CD14-positive monocyte (primary cell): ENCODE measurements around the gene SFPQ. TPM values are rescaled to one million over a fixed set of nuclear protein-coding genes. Genes with fewer than 3 reads are reported as not detected.

Experiments
- DNase-seq, 3 donors: peaks; one replicate each; pipeline ENCODE4 v3.0.0-alpha.2; 2011 to 2022
- H2AFZ ChIP-seq: 2 replicates; pipeline ENCODE4 v1.6.0; 2012; ENCODE audit warnings: mild to moderate bottlenecking, low read depth, low read length, inconsistent platforms; ENCODE audit not compliant: insufficient read depth, poor library complexity, severe bottlenecking
- H3K27ac ChIP-seq, 2 donors: 1 replicate in 1 of 2; 2 replicates in 1 of 2; pipeline ENCODE4 v1.5.1; 2012 to 2013; ENCODE audit warnings: low read length in 2 of 2, control low read depth in 1 of 2, inconsistent platforms in 1 of 2, low read depth in 1 of 2, mild to moderate bottlenecking in 1 of 2
- H3K27me3 ChIP-seq, 2 donors: one replicate each; pipeline versions ENCODE4 v1.6.0 to v1.6.1; 2011 to 2013; ENCODE audit warnings: low read length in 2 of 2; ENCODE audit not compliant: control insufficient read depth in 2 of 2, insufficient read depth in 2 of 2
- H3K36me3 ChIP-seq, 2 donors: replicated peaks in 1 of 2; 1 replicate in 1 of 2; 2 replicates in 1 of 2; pipeline versions ENCODE4 v1.5.1 to v1.6.1; 2012 to 2013; ENCODE audit warnings: low read length in 2 of 2, control low read depth in 1 of 2, inconsistent platforms in 1 of 2, mild to moderate bottlenecking in 1 of 2; ENCODE audit not compliant: insufficient read depth in 2 of 2, control insufficient read depth in 1 of 2
- H3K4me1 ChIP-seq, 2 donors: 1 replicate in 1 of 2; 2 replicates in 1 of 2; pipeline versions ENCODE4 v1.5.1 to v1.6.1; 2012 to 2013; ENCODE audit warnings: low read length in 2 of 2, control low read depth in 1 of 2, inconsistent platforms in 1 of 2, mild to moderate bottlenecking in 1 of 2, moderate library complexity in 1 of 2; ENCODE audit not compliant: insufficient read depth in 2 of 2, control insufficient read depth in 1 of 2
- H3K4me2 ChIP-seq: replicated peaks from 2 replicates; pipeline ENCODE3; 2012; ENCODE audit warnings: low read length, moderate library complexity, mild to moderate bottlenecking; ENCODE audit not compliant: poor library complexity, severe bottlenecking; ENCODE audit errors: extremely low read depth
- H3K4me3 ChIP-seq, 3 experiments: fragments of 200-600 bp in 1 of 3; sonication (generic) in 1 of 3; replicated peaks in 1 of 3; 1 replicate in 2 of 3; 2 replicates in 1 of 3; pipeline ENCODE4 v1.5.1; 2011 to 2013; ENCODE audit warnings: low read length in 3 of 3, mild to moderate bottlenecking in 3 of 3, control low read depth in 2 of 3, low read depth in 2 of 3, inconsistent platforms in 1 of 3, moderate library complexity in 1 of 3
- H3K79me2 ChIP-seq: 2 replicates; pipeline ENCODE4 v1.6.0; 2012; ENCODE audit warnings: mild to moderate bottlenecking, control low read depth, inconsistent platforms, low read length, moderate library complexity; ENCODE audit not compliant: insufficient read depth
- H3K9ac ChIP-seq: 2 replicates; pipeline ENCODE4 v1.6.0; 2017; ENCODE audit warnings: low read length, mild to moderate bottlenecking; ENCODE audit not compliant: insufficient read depth, poor library complexity, severe bottlenecking
- H3K9me3 ChIP-seq, 2 donors: replicated peaks in 1 of 2; 1 replicate in 1 of 2; 2 replicates in 1 of 2; pipeline versions ENCODE4 v1.5.1 to v1.6.1; 2012 to 2013; ENCODE audit warnings: low read length in 2 of 2, control low read depth in 1 of 2; ENCODE audit not compliant: control insufficient read depth in 1 of 2, insufficient read depth in 1 of 2
- H4K20me1 ChIP-seq: 2 replicates; pipeline ENCODE4 v1.6.0; 2012; ENCODE audit warnings: mild to moderate bottlenecking, low read length, control low read depth, moderate library complexity; ENCODE audit not compliant: insufficient read depth
- H3K27ac Mint-ChIP-seq, 7 donors: one replicate each; pipeline ENCODE4 v1.8.0; 2020; ENCODE audit warnings: mild to moderate bottlenecking in 7 of 7, mixed read lengths in 7 of 7, moderate library complexity in 6 of 7, inconsistent platforms in 2 of 7
- H3K27me3 Mint-ChIP-seq, 3 donors: one replicate each; pipeline ENCODE4 v1.8.0; 2021 to 2022; ENCODE audit warnings: low read depth in 3 of 3, mild to moderate bottlenecking in 3 of 3, mixed read lengths in 3 of 3, moderate library complexity in 3 of 3, inconsistent platforms in 1 of 3
- H3K36me3 Mint-ChIP-seq, 2 donors: one replicate each; pipeline ENCODE4 v1.8.0; 2020; ENCODE audit warnings: mixed read lengths in 2 of 2, inconsistent platforms in 1 of 2, mild to moderate bottlenecking in 1 of 2
- H3K4me1 Mint-ChIP-seq: one replicate; pipeline ENCODE4 v1.8.0; 2020; ENCODE audit warnings: mild to moderate bottlenecking, mixed read lengths
- H3K4me3 Mint-ChIP-seq, 2 donors: one replicate each; pipeline ENCODE4 v1.8.0; 2020; ENCODE audit warnings: mild to moderate bottlenecking in 2 of 2, mixed read lengths in 2 of 2, moderate library complexity in 1 of 2
- H3K9me3 Mint-ChIP-seq, 7 donors: one replicate each; pipeline ENCODE4 v1.8.0; 2020 to 2022; ENCODE audit warnings: mixed read lengths in 7 of 7, mild to moderate bottlenecking in 6 of 7, moderate library complexity in 6 of 7, inconsistent platforms in 2 of 7
- WGBS: methylation state at CpG from one replicate; pipeline ENCODE4 v1.1.5; 2013; ENCODE audit warnings: missing lambda C conversion rate; ENCODE audit not compliant: insufficient coverage; 5-methylcytosine and 5-hydroxymethylcytosine counted together
- intact Hi-C, 2 donors: fragments of 100-400 bp; cut with micrococcal nuclease; formaldehyde crosslinking; loops; one replicate each; pipeline versions ENCODE4 v1.15.0 to v1.15.1; 2023
- polyA plus RNA-seq, 3 donors: library from polyadenylated mRNA; depleted of rRNA in 1 of 3; unstranded in 2 of 3; stranded (reverse) in 1 of 3; fragments of 300-500 nt in 2 of 3; fragments of >200 nt in 1 of 3; fragmentation: Illumina TruSeq in 2 of 3; gene quantifications; 1 replicate in 2 of 3; 2 replicates in 1 of 3; pipeline ENCODE4 v1.2.3, GENCODE V29; 2012 to 2021
- TF ChIP-seq, protein P1 (sequence below): fragments of 200-600 bp; IDR thresholded peaks from one replicate; pipeline ENCODE4 v1.8.0; 2022; ENCODE audit warnings: antibody characterized with exemption, mild to moderate bottlenecking

SFPQ gene
- polyA plus RNA-seq, 3 donors, result 80.8 to 220 (median 89.2) TPM

DNA sequence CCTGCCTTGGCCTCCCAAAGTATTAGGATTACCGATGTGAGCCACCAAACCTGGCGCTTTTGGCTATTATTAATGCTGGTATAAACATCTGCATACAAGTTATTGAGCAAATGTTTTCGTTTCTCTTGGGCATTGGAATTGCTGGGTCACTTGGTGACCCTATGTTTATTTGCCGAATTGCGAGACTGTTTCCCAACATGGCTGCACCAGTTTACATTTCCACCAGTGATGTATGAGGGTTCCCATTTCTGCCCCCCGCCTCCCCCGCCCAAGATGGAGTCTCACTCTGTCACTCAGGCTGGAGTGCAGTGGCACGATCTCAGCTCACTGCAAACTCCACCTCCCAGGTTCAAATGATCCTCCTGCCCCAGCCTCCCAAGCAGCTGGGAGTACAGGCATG lies 20.9 kb downstream of the SFPQ start:
- 97% methylated on average over 6 of the region's 8 CpGs for WGBS
- TF ChIP-seq, protein P1, sequence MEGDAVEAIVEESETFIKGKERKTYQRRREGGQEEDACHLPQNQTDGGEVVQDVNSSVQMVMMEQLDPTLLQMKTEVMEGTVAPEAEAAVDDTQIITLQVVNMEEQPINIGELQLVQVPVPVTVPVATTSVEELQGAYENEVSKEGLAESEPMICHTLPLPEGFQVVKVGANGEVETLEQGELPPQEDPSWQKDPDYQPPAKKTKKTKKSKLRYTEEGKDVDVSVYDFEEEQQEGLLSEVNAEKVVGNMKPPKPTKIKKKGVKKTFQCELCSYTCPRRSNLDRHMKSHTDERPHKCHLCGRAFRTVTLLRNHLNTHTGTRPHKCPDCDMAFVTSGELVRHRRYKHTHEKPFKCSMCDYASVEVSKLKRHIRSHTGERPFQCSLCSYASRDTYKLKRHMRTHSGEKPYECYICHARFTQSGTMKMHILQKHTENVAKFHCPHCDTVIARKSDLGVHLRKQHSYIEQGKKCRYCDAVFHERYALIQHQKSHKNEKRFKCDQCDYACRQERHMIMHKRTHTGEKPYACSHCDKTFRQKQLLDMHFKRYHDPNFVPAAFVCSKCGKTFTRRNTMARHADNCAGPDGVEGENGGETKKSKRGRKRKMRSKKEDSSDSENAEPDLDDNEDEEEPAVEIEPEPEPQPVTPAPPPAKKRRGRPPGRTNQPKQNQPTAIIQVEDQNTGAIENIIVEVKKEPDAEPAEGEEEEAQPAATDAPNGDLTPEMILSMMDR, result no peak
- no peak overlapping the region for H3K9ac ChIP-seq
- Mint-ChIP-seq H3K4me1 (no peaks in the 10 kb centered on the region), H3K36me3 (peaks cover 25 to 28% of the 10 kb centered on the region in 2 donors), H3K9me3 (no peaks in the 10 kb centered on the region), H3K27me3 (no peaks in the 10 kb centered on the region), H3K4me3 (no peak overlapping the region), H3K27ac (no peak overlapping the region)
- no peaks in the 10 kb centered on the region for H3K79me2 ChIP-seq
- intact Hi-C loops, result no loop called here
- no peak overlapping the region for H2AFZ ChIP-seq
- H3K4me3 ChIP-seq, result no peak overlapping the region
- peaks cover 22 to 28% of the 10 kb centered on the region in 2 donors for H3K36me3 ChIP-seq
- H4K20me1 ChIP-seq, result peaks cover 33% of the 10 kb centered on the region
- H3K9me3 ChIP-seq, result no peaks in the 10 kb centered on the region
- H3K4me1 ChIP-seq, result no peaks in the 10 kb centered on the region
- DNase-seq, result no peak
- H3K27me3 ChIP-seq, result no peaks in the 10 kb centered on the region
- H3K27ac ChIP-seq, result no peak overlapping the region
- no peak overlapping the region for H3K4me2 ChIP-seq

DNA sequence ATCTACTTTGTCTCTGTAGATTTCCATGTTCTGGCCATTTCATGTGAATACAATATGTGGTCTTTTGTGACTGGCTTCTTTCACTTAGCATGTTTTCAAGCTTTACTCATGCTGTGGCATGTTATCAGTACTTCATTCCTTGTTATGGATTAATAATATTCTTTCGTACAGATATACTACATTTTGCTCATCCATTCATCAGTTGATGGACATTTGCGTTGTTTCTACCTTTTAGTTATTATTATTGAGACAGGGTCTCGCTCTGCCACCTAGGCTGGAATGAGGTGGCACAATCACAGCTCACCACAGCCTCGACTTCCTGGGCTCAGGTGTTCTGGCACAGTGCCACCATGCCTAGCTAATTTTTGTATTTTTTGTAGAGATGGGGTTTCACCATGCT lies 21.4 kb downstream of the SFPQ start:
- Mint-ChIP-seq H3K27ac (no peak overlapping the region), H3K9me3 (peaks cover 0 to 2% (median 0%) of the 10 kb centered on the region in 7 donors), H3K4me1 (no peaks in the 10 kb centered on the region), H3K4me3 (no peak overlapping the region), H3K36me3 (peaks cover 20 to 23% of the 10 kb centered on the region in 2 donors), H3K27me3 (peaks cover 0 to 2% (median 0%) of the 10 kb centered on the region in 3 donors)
- Histone ChIP-seq H3K27ac (no peak overlapping the region), H3K27me3 (no peaks in the 10 kb centered on the region), H3K9ac (no peak overlapping the region), H3K4me1 (no peaks in the 10 kb centered on the region), H3K36me3 (peaks cover 18 to 24% of the 10 kb centered on the region in 2 donors), H3K4me3 (no peak overlapping the region), H3K79me2 (no peaks in the 10 kb centered on the region), H3K9me3 (no peaks in the 10 kb centered on the region), H3K4me2 (no peak overlapping the region), H2AFZ (no peak overlapping the region), H4K20me1 (peaks cover 28% of the 10 kb centered on the region)
- WGBS, result no CpG with 5 or more reads among the region's 4 CpGs
- intact Hi-C loops, result no loop called here
- DNase-seq, result no peak
- TF ChIP-seq, protein P1, result no peak
